Measurements from ENCODE around the gene POFUT1.

POFUT1 gene

GRCh38 chr20:32208499-32209154 lies 947 bp downstream of the POFUT1 start:
- DNase-seq, result no peak

- no peak for DNase-seq
Observed at GRCh38 chr20:32209850-32210605, 2.3 kb downstream of the POFUT1 start.

DNA sequence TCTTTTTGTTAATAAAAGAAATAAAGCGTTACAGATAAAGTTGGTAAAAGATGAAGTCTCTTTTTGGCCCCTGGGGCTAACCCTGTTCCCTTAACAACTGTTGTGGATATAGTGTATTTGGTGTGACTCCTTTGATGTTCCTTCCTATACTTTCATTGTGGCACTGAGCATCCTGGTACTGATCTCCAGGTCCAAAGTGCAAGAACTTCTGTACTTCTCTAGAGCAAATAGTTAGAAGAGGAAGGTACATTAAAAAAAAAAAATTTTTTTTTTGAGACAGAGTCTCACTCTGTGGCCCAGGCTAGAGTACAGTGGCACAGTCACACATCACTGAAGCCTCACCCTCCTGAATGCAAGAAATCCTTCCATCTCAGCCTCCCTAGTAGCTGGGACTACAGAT lies 6.2 kb downstream of the POFUT1 start:
- DNase-seq, result no peak

DNA sequence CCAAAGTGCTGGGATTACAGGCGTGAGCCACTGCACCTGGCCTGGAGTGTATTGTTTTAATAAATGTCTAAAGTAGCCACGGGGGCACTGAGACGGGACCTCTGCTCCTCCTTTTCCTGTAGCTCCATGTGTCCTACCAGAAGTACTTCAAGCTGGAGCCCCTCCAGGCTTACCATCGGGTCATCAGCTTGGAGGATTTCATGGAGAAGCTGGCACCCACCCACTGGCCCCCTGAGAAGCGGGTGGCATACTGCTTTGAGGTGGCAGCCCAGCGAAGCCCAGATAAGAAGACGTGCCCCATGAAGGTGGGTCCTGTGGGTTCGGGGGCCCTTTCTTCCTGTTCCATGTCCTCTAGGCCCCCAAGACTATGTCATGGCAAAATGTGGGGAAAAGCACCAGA lies 7.5 kb downstream of the POFUT1 start:
- DNase-seq, result no peak

DNA sequence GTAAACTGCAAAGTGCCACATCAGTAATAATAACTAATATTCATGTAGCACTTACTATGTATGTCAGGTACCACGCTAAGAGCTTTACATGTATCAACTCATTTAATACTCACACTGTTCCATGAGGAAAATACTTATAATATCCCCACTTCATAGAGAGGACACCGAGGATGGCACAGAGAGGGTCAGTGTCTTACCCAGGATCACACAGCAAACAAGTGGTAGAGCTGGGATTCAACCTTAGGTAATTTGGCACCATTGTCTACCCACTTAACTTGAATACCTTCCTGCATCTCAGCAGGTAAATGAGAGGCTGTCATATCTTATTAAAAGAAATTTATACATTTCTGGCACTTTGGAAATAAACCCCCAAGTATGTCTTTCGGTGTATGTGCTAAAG lies 8.0 kb downstream of the POFUT1 start:
- no peak for DNase-seq

DNA sequence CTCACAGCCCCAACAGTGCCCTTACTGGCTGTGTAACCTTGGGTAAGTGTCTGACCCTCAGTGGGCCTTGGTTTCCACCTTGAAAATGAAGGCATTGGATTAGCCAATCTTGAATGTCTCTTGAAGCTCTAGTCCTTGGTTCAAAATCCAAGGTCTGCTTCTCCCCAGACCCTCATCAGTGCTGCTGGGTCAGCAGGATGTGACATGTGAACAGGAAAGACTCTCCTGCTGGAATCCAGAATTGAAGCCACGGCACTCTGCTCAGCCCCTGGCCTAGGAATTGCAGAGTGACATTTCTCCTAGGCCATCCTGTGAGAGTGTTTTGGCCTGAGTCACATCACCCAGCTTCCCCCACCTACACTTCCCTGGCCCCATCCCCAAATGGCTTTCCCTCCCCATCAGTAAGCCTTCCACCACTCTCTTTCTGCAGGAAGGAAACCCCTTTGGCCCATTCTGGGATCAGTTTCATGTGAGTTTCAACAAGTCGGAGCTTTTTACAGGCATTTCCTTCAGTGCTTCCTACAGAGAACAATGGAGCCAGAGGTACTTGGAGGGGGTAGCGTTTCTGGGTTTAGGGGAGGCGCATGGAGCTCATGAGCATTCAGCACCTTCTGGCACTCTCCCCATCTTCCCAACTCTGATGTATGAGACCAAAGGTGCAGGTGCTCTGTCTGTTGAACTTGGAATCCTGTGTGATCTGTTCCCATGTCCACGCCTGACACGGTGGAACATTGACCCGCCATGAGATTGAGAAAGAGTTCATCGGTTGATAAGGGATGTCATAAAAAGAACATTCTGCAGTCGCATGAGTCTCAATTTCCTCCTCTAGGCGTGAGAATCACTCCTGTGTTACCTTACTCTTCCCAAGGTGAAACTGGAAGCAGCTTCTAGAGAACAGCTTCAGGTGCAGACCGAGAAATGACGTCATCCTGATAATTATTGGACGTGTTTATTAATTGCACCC lies 8.8 kb downstream of the POFUT1 start:
- DNase-seq, result no peak

- DNase-seq, result no peak
Observed at GRCh38 chr20:32218156-32218900, 10.6 kb downstream of the POFUT1 start.

DNA sequence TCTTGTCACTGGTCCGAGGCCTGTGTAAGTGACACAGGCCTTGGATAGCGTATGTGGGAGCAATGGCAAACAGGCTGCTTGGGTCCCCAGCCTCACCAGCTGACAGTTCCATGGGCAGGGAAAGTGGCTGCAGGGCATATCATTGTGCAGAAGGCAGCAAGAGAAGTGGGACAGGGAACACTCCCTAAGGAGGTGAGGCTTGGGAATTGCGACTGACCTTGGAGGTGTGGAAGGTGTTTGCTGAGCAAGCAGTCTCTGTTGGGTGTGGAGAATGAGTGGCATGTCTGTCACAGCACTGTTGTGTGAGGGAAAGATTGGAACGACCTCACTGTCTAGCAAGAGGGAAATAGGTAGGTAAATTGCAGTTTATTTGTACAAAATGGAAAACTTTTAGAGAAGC lies 16.8 kb downstream of the POFUT1 start:
- DNase-seq, result no peak

GRCh38 chr20:32226391-32226790 lies 18.7 kb downstream of the POFUT1 start:
- no peak for DNase-seq

- no peak for DNase-seq
Observed at GRCh38 chr20:32227306-32227705, 19.6 kb downstream of the POFUT1 start.

DNA sequence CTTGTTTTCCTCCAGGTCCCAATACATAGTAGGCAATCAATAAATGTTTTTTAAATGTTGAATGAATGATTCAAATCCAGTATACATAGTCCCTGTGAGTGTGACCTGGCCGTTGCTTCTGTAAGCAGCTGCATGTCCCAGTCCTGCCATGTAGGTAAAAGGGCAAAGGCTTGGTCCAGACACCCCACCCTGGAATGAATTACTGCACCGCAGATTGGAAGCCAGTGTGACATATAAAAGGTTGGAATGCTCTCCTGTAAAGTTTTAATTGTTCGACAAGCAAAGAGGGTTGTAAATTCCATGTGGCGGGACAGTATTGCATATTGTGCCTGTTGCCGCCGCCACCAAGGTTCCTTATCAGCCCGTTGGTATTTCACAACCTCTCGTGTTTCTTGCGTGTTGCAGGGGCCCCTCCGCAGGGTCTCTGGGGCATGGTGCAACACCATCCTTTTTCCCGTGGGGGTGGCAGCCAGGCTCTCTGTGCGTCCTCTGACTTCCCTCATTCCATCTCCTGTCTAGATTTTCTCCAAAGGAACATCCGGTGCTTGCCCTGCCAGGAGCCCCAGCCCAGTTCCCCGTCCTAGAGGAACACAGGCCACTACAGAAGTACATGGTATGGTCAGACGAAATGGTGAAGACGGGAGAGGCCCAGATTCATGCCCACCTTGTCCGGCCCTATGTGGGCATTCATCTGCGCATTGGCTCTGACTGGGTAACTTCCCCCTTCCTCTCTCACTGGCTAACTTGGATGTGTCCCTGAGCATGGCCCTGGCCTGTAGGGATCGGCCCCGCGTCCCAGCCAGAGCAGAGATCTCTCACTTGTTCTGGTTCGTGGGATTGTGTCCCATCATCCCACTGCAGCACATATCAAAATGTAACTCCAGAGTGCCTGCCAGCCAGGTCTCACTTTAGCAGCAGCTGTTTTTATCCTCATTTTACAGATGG lies 20.3 kb downstream of the POFUT1 start:
- DNase-seq, result no peak

DNA sequence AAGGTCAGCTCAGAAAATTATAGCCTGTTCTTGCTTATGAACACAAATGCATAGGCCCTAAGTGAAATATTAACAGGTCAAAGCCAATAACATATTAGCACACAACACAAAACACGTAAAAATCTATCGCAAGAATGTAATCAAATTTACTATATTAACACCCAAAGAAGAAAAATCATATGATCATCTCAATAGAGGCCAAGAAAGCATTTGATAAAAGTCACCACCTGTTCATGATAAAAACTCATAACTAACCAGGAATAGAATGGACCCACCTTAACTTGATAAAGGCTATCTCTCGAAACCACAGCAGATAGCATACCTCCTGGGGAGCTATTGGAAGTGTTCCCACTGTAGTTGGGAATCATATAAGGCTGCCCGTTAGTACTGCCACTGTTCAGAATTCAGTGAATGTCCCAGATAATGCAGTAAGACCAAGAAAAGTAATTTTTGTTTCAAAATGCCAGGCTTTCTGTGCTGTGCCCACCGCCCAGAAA lies 21.6 kb downstream of the POFUT1 start:
- no peak for DNase-seq

DNA sequence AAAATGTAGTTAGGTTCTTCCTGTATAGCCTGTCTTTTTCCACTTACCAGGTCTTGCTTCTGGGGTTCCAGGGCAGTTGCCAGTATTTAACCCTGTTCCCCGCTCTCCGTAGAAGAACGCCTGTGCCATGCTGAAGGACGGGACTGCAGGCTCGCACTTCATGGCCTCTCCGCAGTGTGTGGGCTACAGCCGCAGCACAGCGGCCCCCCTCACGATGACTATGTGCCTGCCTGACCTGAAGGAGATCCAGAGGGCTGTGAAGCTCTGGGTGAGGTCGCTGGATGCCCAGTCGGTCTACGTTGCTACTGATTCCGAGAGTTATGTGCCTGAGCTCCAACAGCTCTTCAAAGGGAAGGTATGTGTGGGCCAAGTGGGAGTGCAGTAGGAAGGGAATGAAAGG lies 23.0 kb downstream of the POFUT1 start:
- no peak for DNase-seq

DNA sequence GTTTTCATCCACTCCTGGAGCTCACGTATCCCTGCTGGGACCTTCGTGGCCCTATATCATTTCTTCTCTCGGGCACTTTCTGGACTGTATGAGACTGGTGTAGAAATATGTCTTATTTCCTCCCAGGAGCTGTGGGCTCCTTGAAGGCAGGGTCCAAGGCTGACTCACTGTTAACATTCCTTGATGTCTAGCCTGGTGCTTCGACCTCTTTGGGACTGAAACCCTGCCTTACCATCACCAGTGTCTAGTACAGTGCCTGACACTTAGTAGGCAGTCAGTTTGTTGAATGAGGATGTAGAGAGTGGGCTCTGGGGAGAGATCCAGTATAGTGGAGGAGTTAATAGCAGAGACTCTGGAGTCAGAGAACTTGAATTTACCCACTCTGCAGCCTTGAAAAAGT lies 23.6 kb downstream of the POFUT1 start:
- no peak for DNase-seq

DNA sequence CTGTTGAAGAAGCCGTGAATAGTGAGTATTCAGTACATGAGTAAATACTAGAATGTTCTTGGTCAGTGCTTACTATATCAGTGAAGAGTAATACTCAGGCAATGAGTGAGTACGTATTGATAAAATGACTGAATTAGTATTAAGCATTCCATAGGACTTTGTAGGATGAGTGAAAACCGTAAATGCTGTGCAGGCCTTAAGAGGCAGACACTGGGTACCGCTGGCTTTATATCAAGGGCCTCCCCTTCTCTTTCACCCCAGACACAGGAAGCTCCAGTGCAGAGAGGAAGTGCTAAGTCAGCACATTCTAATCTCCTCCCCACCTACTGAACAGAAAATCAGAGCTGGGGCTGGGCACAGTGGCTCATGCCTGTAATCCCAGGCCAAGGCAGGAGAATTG lies 24.2 kb downstream of the POFUT1 start:
- DNase-seq, result peak in 1 of 2 donors; percentile 8

DNA sequence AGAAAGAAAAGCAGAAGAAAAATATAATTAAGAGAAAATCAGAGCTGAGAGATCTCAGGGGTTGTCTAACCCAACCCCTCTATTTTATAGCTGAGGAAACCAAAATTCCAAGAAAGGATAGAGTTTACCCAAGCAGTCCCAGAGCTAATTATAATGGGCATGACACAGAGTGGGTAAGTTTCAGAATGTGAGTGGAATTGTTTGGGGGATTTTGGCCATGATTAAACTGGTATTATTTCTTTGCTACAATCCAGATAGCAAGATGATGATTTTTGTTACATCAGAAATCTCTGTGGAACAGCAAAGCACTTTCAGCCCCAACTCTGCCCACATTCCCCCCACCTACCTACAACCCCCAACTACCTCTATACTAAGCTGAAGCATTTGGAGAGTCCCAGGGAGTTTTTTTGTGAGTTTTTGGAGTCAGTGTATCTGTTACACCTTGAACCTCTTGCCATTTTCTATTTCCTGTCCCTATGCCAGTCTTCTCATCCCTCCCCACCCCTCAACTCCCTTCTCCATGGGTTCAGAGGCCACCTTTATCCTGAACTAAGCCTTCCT lies 24.7 kb downstream of the POFUT1 start:
- DNase-seq, result no peak

DNA sequence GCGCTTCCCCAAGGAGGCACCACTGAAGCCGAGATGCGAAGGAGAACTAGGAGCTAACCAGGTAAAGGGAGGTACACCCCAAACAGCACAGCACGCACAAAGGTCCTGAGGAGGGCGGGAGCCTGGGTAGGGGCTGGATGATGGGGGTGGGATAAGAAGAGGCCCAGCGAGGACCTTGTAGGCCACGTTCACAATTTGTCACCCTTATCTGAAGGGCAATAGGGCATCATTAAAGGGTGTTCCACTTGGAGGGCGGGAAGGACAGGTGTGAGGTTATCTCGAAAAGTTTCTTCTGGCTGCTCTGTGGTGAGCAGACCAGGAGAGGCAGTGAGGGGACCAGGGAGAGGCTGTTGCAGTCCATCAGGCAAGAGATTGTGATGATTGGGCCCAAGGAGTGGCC lies 25.6 kb downstream of the POFUT1 start:
- no peak for DNase-seq

- DNase-seq, result no peak
Observed at GRCh38 chr20:32234135-32234808, 26.6 kb downstream of the POFUT1 start.

GRCh38 chr20:32235331-32236047 lies 27.8 kb downstream of the POFUT1 start:
- DNase-seq, result no peak

GRCh38 chr20:32236048-32236533 lies 28.4 kb downstream of the POFUT1 start:
- no peak for DNase-seq
